Fibroblast of lung (primary cell): ENCODE measurements around the gene GIT2. TPM values are rescaled to one million over a fixed set of nuclear protein-coding genes. Genes with fewer than 3 reads are reported as not detected.
A peak's percentile ranks its signal among the peaks of the same experiment; 100 is the strongest.

ENCODE experiments used
- DNase-seq, 2 donors: peaks; one replicate each; pipeline versions ENCODE4 v3.0.0 to v3.0.0-alpha.2; 2010; ENCODE audit warnings: low read depth in 2 of 2
- H2AFZ ChIP-seq: 2 replicates; pipeline ENCODE4 v1.5.1; 2012; ENCODE audit warnings: low read length, control low read depth, inconsistent platforms
- H3K27ac ChIP-seq: 2 replicates; pipeline ENCODE4 v1.5.1; 2011; ENCODE audit warnings: low read length, control low read depth; ENCODE audit not compliant: insufficient read depth
- H3K27me3 ChIP-seq: 2 replicates; pipeline ENCODE4 v1.5.1; 2011; ENCODE audit warnings: mild to moderate bottlenecking, low read length; ENCODE audit not compliant: control insufficient read depth, insufficient read depth
- H3K36me3 ChIP-seq: 2 replicates; pipeline ENCODE4 v1.5.1; 2011; ENCODE audit warnings: low read length; ENCODE audit not compliant: control insufficient read depth, insufficient read depth
- H3K4me1 ChIP-seq: 2 replicates; pipeline ENCODE4 v1.5.1; 2011; ENCODE audit warnings: low read length; ENCODE audit not compliant: control insufficient read depth, insufficient read depth; ENCODE audit errors: extremely low read depth
- H3K4me2 ChIP-seq: 2 replicates; pipeline ENCODE4 v1.5.1; 2011; ENCODE audit warnings: low read length, control low read depth; ENCODE audit not compliant: insufficient read depth; ENCODE audit errors: extremely low read depth
- H3K4me3 ChIP-seq, 4 experiments: fragments of 200-600 bp in 1 of 4; sonication (generic) in 1 of 4; replicated peaks in 1 of 4; 2 replicates each; pipeline ENCODE4 v1.5.1; 2011 to 2016; ENCODE audit warnings: low read length in 4 of 4, low read depth in 3 of 4, mild to moderate bottlenecking in 3 of 4, control low read depth in 2 of 4, inconsistent platforms in 1 of 4, mixed read lengths in 1 of 4; ENCODE audit not compliant: insufficient read depth in 1 of 4; ENCODE audit errors: control extremely low read depth in 1 of 4
- H3K79me2 ChIP-seq: 2 replicates; pipeline ENCODE4 v1.5.1; 2012; ENCODE audit warnings: mild to moderate bottlenecking, low read length, inconsistent platforms; ENCODE audit not compliant: control insufficient read depth, insufficient read depth
- H3K9ac ChIP-seq: 2 replicates; pipeline ENCODE4 v1.5.1; 2011; ENCODE audit warnings: mild to moderate bottlenecking, low read length, control low read depth; ENCODE audit not compliant: insufficient read depth
- H3K9me3 ChIP-seq: 2 replicates; pipeline ENCODE4 v1.5.1; 2012; ENCODE audit warnings: low read depth, low read length; ENCODE audit not compliant: control insufficient read depth, insufficient read depth
- H4K20me1 ChIP-seq: 2 replicates; pipeline ENCODE4 v1.5.1; 2011; ENCODE audit warnings: low read length; ENCODE audit not compliant: control insufficient read depth, insufficient read depth; ENCODE audit errors: extremely low read depth
- CTCF ChIP-seq, 2 donors: IDR thresholded peaks in 1 of 2; conservative IDR thresholded peaks in 1 of 2; 1 replicate in 1 of 2; 2 replicates in 1 of 2; pipeline ENCODE4 v1.5.1; 2011 to 2012; ENCODE audit warnings: low read length in 2 of 2, control low read depth in 1 of 2, inconsistent platforms in 1 of 2, low read depth in 1 of 2, mild to moderate bottlenecking in 1 of 2
- EZH2 ChIP-seq: IDR thresholded peaks from 2 replicates; pipeline ENCODE4 v1.5.1; 2012; ENCODE audit warnings: low read length, control low read depth, mild to moderate bottlenecking; ENCODE audit errors: missing control alignments
- polyA plus RNA-seq, 2 donors: library from polyadenylated mRNA; depleted of rRNA in 1 of 2; stranded (reverse) in 1 of 2; unstranded in 1 of 2; fragments of >200 nt; gene quantifications; 2 replicates each; pipeline ENCODE4 v1.2.1, GENCODE V29; 2011 to 2012; ENCODE audit warnings: missing spikeins in 1 of 2
- total RNA-seq: library from RNA; depleted of rRNA; stranded (reverse); fragments of >200 nt; gene quantifications from 2 replicates; pipeline ENCODE4 v1.2.1, GENCODE V29; 2014

The GIT2 gene
- total and polyA plus RNA-seq, 2 donors (not counting 1 experiment from before 2014, with no cell fraction given), result 47.9 to 53.5 TPM

- peaks cover 42% of the 10 kb centered on the region for H3K4me1 ChIP-seq
- H3K9ac ChIP-seq, result no peak overlapping the region
- TF ChIP-seq EZH2 (no peak), CTCF (conservative IDR thresholded peaks at IDR 0.05 in 1 of 2, IDR thresholded peaks at IDR 0.05 in 1 of 2; ENCODE audit: low read depth in 1 of 2, low read length in 2 of 2) (no peak)
- H3K4me2 ChIP-seq, result no peak overlapping the region
- no peak overlapping the region for H3K4me3 ChIP-seq
- no peaks in the 10 kb centered on the region for H3K79me2 ChIP-seq
- DNase-seq, result peak in 1 of 2 donors; percentile 63
- H2AFZ ChIP-seq, result no peak overlapping the region
- H3K27ac ChIP-seq, result peak overlapping the region; percentile 76
- H3K9me3 ChIP-seq, result no peaks in the 10 kb centered on the region
- H3K27me3 ChIP-seq, result no peaks in the 10 kb centered on the region
- H4K20me1 ChIP-seq, result no peaks in the 10 kb centered on the region
- peaks cover 10% of the 10 kb centered on the region for H3K36me3 ChIP-seq
Measured at GRCh38 chr12:109946505-109946904, 49.7 kb downstream of the GIT2 start.

- H2AFZ ChIP-seq, result peak overlapping the region; percentile 21
- peak overlapping the region; percentile 49 for H3K4me2 ChIP-seq
- peaks cover 26% of the 10 kb centered on the region for H3K4me1 ChIP-seq
- no peaks in the 10 kb centered on the region for H3K9me3 ChIP-seq
- no peaks in the 10 kb centered on the region for H3K27me3 ChIP-seq
- TF ChIP-seq CTCF (conservative IDR thresholded peaks at IDR 0.05 in 1 of 2, IDR thresholded peaks at IDR 0.05 in 1 of 2; ENCODE audit: low read depth in 1 of 2, low read length in 2 of 2), result no peak
- no peak for TF ChIP-seq EZH2
- no peak overlapping the region for H3K4me3 ChIP-seq
- peak overlapping the region; percentile 77 for H3K27ac ChIP-seq
- H3K36me3 ChIP-seq, result peaks cover 13% of the 10 kb centered on the region
- peak; percentile 48 to 71 for DNase-seq
- no peaks in the 10 kb centered on the region for H4K20me1 ChIP-seq
- H3K79me2 ChIP-seq, result no peaks in the 10 kb centered on the region
- H3K9ac ChIP-seq, result no peak overlapping the region
Measured at GRCh38 chr12:109944561-109945359, 51.4 kb downstream of the GIT2 start.

- H3K4me2 ChIP-seq, result no peak overlapping the region
- no peaks in the 10 kb centered on the region for H3K9me3 ChIP-seq
- no peak overlapping the region for H3K9ac ChIP-seq
- TF ChIP-seq CTCF (conservative IDR thresholded peaks at IDR 0.05 in 1 of 2, IDR thresholded peaks at IDR 0.05 in 1 of 2; ENCODE audit: low read depth in 1 of 2, low read length in 2 of 2) (no peak), EZH2 (no peak)
- H3K4me3 ChIP-seq, result no peak overlapping the region
- H3K36me3 ChIP-seq, result peaks cover 13% of the 10 kb centered on the region
- H4K20me1 ChIP-seq, result no peaks in the 10 kb centered on the region
- H2AFZ ChIP-seq, result no peak overlapping the region
- H3K27me3 ChIP-seq, result no peaks in the 10 kb centered on the region
- H3K4me1 ChIP-seq, result peaks cover 21% of the 10 kb centered on the region
- peak in 1 of 2 donors; percentile 52 for DNase-seq
- no peak overlapping the region for H3K27ac ChIP-seq
- H3K79me2 ChIP-seq, result no peaks in the 10 kb centered on the region
Measured at GRCh38 chr12:109943811-109944210, 52.4 kb downstream of the GIT2 start.
